Activated CD4-positive, alpha-beta T cell treated with anti-CD3 and anti-CD28 coated beads for 1 hour (primary cell): ENCODE results near the gene RBM17.
"Not testable (repeated sequence)": the region's sequence is repeated elsewhere in the genome, so short reads cannot be mapped to it uniquely, and the experiment has no call there.

Experiments
- DNase-seq: peaks from one replicate; pipeline ENCODE4 v3.0.0-alpha.2; 2020

Gene RBM17

GRCh38 chr10:6056411-6057135, 32.3 kb upstream of the RBM17 start:
- no peak for DNase-seq

- DNase-seq: no peak
These were observed 30.0 kb upstream of the RBM17 start for GRCh38 chr10:6058682-6059475.

GRCh38 chr10:6059506-6059905, 29.3 kb upstream of the RBM17 start:
- no peak for DNase-seq

GRCh38 chr10:6061056-6061455, 27.8 kb upstream of the RBM17 start:
- DNase-seq: no peak

GRCh38 chr10:6062101-6062771, 26.6 kb upstream of the RBM17 start, which contains the start of gene IL2RA:
Gene IL2RA, minus strand, starts transcription at chr10:6062367. Its CDS starts 216 bp downstream, at chr10:6062151.
- peak; percentile 24 for DNase-seq

- no peak for DNase-seq
These were observed 24.7 kb upstream of the RBM17 start for GRCh38 chr10:6064119-6064518.

GRCh38 chr10:6064726-6065125, 24.1 kb upstream of the RBM17 start:
- DNase-seq: not testable (repeated sequence)

GRCh38 chr10:6065406-6065805, 23.4 kb upstream of the RBM17 start:
- no peak for DNase-seq

GRCh38 chr10:6065835-6066234, 23.0 kb upstream of the RBM17 start:
- no peak for DNase-seq

- no peak for DNase-seq
These were observed 21.4 kb upstream of the RBM17 start for GRCh38 chr10:6067457-6067856.

GRCh38 chr10:6068006-6068405, 20.8 kb upstream of the RBM17 start:
- no peak for DNase-seq

- peak; percentile 25 for DNase-seq
These were observed 20.4 kb upstream of the RBM17 start for GRCh38 chr10:6068422-6068821.

- no peak for DNase-seq
These were observed 19.5 kb upstream of the RBM17 start for GRCh38 chr10:6069081-6069931.

- no peak for DNase-seq
These were observed 18.2 kb upstream of the RBM17 start for GRCh38 chr10:6070660-6071059.

GRCh38 chr10:6071181-6072175, 17.4 kb upstream of the RBM17 start:
- no peak for DNase-seq

GRCh38 chr10:6072215-6072934, 16.5 kb upstream of the RBM17 start:
- DNase-seq: no peak

- DNase-seq: no peak
These were observed 14.1 kb upstream of the RBM17 start for GRCh38 chr10:6074489-6075301.

GRCh38 chr10:6077071-6077675, 11.7 kb upstream of the RBM17 start:
- DNase-seq: no peak

- no peak for DNase-seq
These were observed 9.8 kb upstream of the RBM17 start for GRCh38 chr10:6079044-6079443.
